HCT116 (cell line): ENCODE measurements around the gene GHRHR. TPM values are rescaled to one million over a fixed set of nuclear protein-coding genes. Genes with fewer than 3 reads are reported as not detected.

Experiments used
- ATAC-seq: fragments of 200-7000 bp; cut with Tn5 transposase; 2 replicates; pipeline ENCODE4 v1.9.1; 2020; ENCODE audit warnings: mild to moderate bottlenecking, moderate library complexity
- BruUV-seq: library from RNA; stranded (reverse); fragments of 400-500 nt; replicated peaks from 2 replicates; lab custom pipeline; 2021; lab: Mats Ljungman, UMichigan
- CTCF ChIA-PET: fragments of 300-600 bp; sonication (Branson Sonifier 250); formaldehyde crosslinking; loops from one replicate; lab custom pipeline; 2021; ENCODE audit warnings: antibody characterized with exemption; lab: Charles Lee
- POLR2A ChIA-PET: fragments of 300-600, 350-600 bp; sonication (Branson Sonifier 250); formaldehyde crosslinking; loops from one replicate; lab custom pipeline; 2021; ENCODE audit warnings: antibody characterized with exemption; lab: Charles Lee
- RAD21 ChIA-PET, 2 experiments: fragments of 300-600 bp; sonication (Branson Sonifier 250); formaldehyde crosslinking; loops; one replicate each; lab custom pipeline; 2023; ENCODE audit warnings: low total read pairs in 2 of 2; ENCODE audit not compliant: uncharacterized antibody in 2 of 2, unreplicated experiment in 2 of 2, low non-redundant PET in 1 of 2; lab: Charles Lee
- DNase-seq: peaks from one replicate; pipeline ENCODE4 v3.0.0-alpha.2; 2010; ENCODE audit warnings: low read depth, low spot score
- H2AFZ ChIP-seq: fragments of 200-600 bp; shearing (Covaris generic), sonication (generic); 2 replicates; pipeline ENCODE4 v1.6.1; 2017; ENCODE audit warnings: low read depth, mixed run types, mixed read lengths, antibody characterized with exemption, low read length; ENCODE audit not compliant: poor library complexity, severe bottlenecking
- H3K27ac ChIP-seq: 2 replicates; pipeline ENCODE4 v1.5.1; 2012; ENCODE audit warnings: low read depth, low read length
- H3K27me3 ChIP-seq: fragments of 200-600 bp; sonication (generic); 2 replicates; pipeline ENCODE4 v1.6.1; 2016; ENCODE audit warnings: mixed run types, low read length, mixed read lengths; ENCODE audit not compliant: insufficient read depth
- H3K36me3 ChIP-seq, 2 experiments: fragments of 200-500 bp in 1 of 2; fragments of 200-600 bp in 1 of 2; sonication (Bioruptor generic) in 1 of 2; sonication (generic) in 1 of 2; 2 replicates each; pipeline versions ENCODE4 v1.5.1 to v1.6.1; 2014 to 2016; ENCODE audit warnings: low read length in 2 of 2, inconsistent platforms in 1 of 2, mixed read lengths in 1 of 2, mixed run types in 1 of 2; ENCODE audit not compliant: insufficient read depth in 2 of 2, control insufficient read depth in 1 of 2
- H3K4me1 ChIP-seq, 2 experiments: fragments of 200-600 bp in 1 of 2; sonication (generic) in 1 of 2; 2 replicates each; pipeline versions ENCODE4 v1.5.1 to v1.6.1; 2012 to 2017; ENCODE audit warnings: low read length in 2 of 2, inconsistent platforms in 1 of 2, mild to moderate bottlenecking in 1 of 2, mixed read lengths in 1 of 2, mixed run types in 1 of 2, moderate library complexity in 1 of 2; ENCODE audit not compliant: insufficient read depth in 2 of 2, control insufficient read depth in 1 of 2
- H3K4me2 ChIP-seq: fragments of 200-600 bp; sonication (generic); 2 replicates; pipeline ENCODE4 v1.6.1; 2017; ENCODE audit warnings: mixed run types, low read length, mixed read lengths
- H3K4me3 ChIP-seq, 2 experiments: fragments of 200-600 bp in 1 of 2; sonication (generic) in 1 of 2; replicated peaks in 1 of 2; 2 replicates each; pipeline ENCODE4 v1.5.1; 2011 to 2016; ENCODE audit warnings: low read length in 2 of 2, control low read depth in 1 of 2, low read depth in 1 of 2, mild to moderate bottlenecking in 1 of 2, mixed read lengths in 1 of 2, mixed run types in 1 of 2
- H3K79me2 ChIP-seq: fragments of 200-600 bp; sonication (generic); 2 replicates; pipeline ENCODE4 v1.6.1; 2017; ENCODE audit warnings: mild to moderate bottlenecking, mixed run types, low read length, moderate library complexity, mixed read lengths; ENCODE audit not compliant: insufficient read depth
- H3K9ac ChIP-seq: fragments of 200-600 bp; sonication (generic); 2 replicates; pipeline ENCODE4 v1.6.1; 2016; ENCODE audit warnings: low read length, mixed read lengths
- H3K9me2 ChIP-seq: fragments of 200-600 bp; sonication (generic), shearing (Covaris generic); 2 replicates; pipeline ENCODE4 v1.6.1; 2017; ENCODE audit warnings: mixed run types, mild to moderate bottlenecking, moderate library complexity; ENCODE audit not compliant: insufficient read depth
- H3K9me3 ChIP-seq, 2 experiments: fragments of 200-500 bp in 1 of 2; fragments of 200-600 bp in 1 of 2; sonication (Bioruptor generic) in 1 of 2; sonication (generic) in 1 of 2; 2 replicates each; pipeline ENCODE4 v1.6.1; 2014 to 2017; ENCODE audit warnings: low read length in 2 of 2, mixed read lengths in 2 of 2, inconsistent platforms in 1 of 2, low read depth in 1 of 2, mild to moderate bottlenecking in 1 of 2, mixed run types in 1 of 2, moderate library complexity in 1 of 2; ENCODE audit not compliant: control insufficient read depth in 1 of 2, insufficient read depth in 1 of 2
- H4K20me1 ChIP-seq: fragments of 200-600 bp; sonication (generic), shearing (Covaris generic); 2 replicates; pipeline ENCODE4 v1.6.1; 2017; ENCODE audit warnings: mixed run types, mild to moderate bottlenecking, moderate library complexity; ENCODE audit not compliant: insufficient read depth
- REST ChIP-seq: IDR thresholded peaks from 2 replicates; pipeline ENCODE4 v1.6.1; 2012; ENCODE audit warnings: low read depth
- ZFX ChIP-seq: fragments of 450-650 bp; IDR thresholded peaks from 2 replicates; pipeline ENCODE4 v1.6.1; 2017
- intact Hi-C: fragments of 100-400 bp; cut with micrococcal nuclease; formaldehyde crosslinking; loops from 2 replicates; pipeline ENCODE4 v1.10.0; 2022
- total RNA-seq: library from RNA; stranded (reverse); gene quantifications from one replicate; pipeline ENCODE4 v1.2.1, GENCODE V29; 2021; ENCODE audit not compliant: unreplicated experiment

Gene GHRHR
- total RNA-seq, 1 experiment from 2014 or later = not detected

DNA sequence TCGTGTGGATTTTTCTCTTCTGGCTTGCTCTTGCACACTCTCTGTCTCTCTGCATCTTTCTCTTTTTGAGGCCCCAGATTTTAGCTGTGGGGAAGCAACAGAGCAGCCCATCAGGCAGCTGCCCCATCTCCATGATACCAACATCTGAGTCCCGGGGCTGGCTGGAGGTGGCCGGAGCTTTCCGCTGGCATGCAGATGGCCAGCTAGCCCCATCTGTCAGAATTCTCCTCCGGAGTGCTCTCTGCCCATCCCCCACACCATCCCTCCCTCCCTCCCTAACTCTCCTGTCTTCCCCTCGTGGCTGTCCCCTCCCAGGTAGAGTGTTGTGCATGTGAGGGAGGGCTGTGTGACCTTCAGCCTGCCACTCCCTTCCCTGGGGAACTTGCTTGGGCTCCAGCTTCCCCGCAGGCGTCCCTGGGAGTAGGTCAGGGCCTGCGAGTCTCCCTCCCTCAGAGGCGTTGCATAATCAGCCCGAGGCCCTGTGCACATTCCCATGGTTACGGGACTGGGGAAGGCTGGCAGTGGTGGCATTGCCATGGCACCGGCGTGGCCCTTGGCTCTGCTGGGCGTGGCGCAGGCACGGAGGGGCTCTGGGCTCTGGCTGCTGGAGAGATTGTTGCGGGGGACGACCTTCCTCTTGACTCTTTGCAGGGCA is 24.7 kb downstream of the GHRHR start:
- Histone ChIP-seq H3K4me3 (no peak overlapping the region), H3K4me1 (peaks cover 5 to 10% of the 10 kb centered on the region in 2 experiments; a peak in 3 of 4 replicates), H3K27me3 (no peaks in the 10 kb centered on the region), H2AFZ (no peak overlapping the region), H3K9me2 (no peaks in the 10 kb centered on the region), H3K79me2 (no peaks in the 10 kb centered on the region), H3K36me3 (no peaks in the 10 kb centered on the region), H4K20me1 (no peaks in the 10 kb centered on the region), H3K4me2 (no peak overlapping the region), H3K9me3 (no peaks in the 10 kb centered on the region), H3K27ac (no peak overlapping the region), H3K9ac (no peak overlapping the region)
- no peak for DNase-seq
- POLR2A ChIA-PET = no interaction called here
- intact Hi-C loops = no loop called here
- no peak for TF ChIP-seq ZFX
- TF ChIP-seq REST = no peak
- CTCF ChIA-PET = interaction anchor here (1.6 kb wide), 1 partner anchor 134 kb away, joined by 5 read pairs; no protein-coding TSS in a partner anchor
- RAD21 ChIA-PET = no interaction called here
- no TSS peak for BruUV-seq
- ATAC-seq = no peak
